GM23248 (cell line): ENCODE measurements around the gene NEK6. TPM values are rescaled to one million over a fixed set of nuclear protein-coding genes. Genes with fewer than 3 reads are reported as not detected.

ENCODE experiments used
- DNase-seq: peaks from one replicate; pipeline ENCODE4 v3.0.0-alpha.2; 2015
- H2AFZ ChIP-seq: fragments of 200-600 bp; sonication (generic); 2 replicates; pipeline ENCODE4 v1.6.1; 2016; ENCODE audit warnings: antibody characterized with exemption
- H3F3A ChIP-seq: fragments of 200-600 bp; sonication (generic); 2 replicates; pipeline ENCODE4 v1.6.1; 2016; ENCODE audit warnings: mild to moderate bottlenecking, antibody characterized with exemption, mixed run types; ENCODE audit not compliant: insufficient read depth
- H3K27ac ChIP-seq: fragments of 200-600 bp; sonication (generic); 2 replicates; pipeline ENCODE4 v1.5.1; 2016; ENCODE audit warnings: mild to moderate bottlenecking
- H3K27me3 ChIP-seq: fragments of 200-600 bp; sonication (generic); replicated peaks from 2 replicates; pipeline ENCODE4 v1.6.1; 2016; ENCODE audit warnings: mild to moderate bottlenecking; ENCODE audit not compliant: insufficient read depth
- H3K36me3 ChIP-seq: fragments of 200-600 bp; sonication (generic); 2 replicates; pipeline ENCODE4 v1.6.1; 2016; ENCODE audit warnings: low read depth, mild to moderate bottlenecking
- H3K4me1 ChIP-seq: fragments of 200-600 bp; sonication (generic); 2 replicates; pipeline ENCODE4 v1.6.1; 2016; ENCODE audit warnings: mild to moderate bottlenecking; ENCODE audit not compliant: insufficient read depth
- H3K4me2 ChIP-seq: fragments of 200-600 bp; sonication (generic); one replicate; pipeline ENCODE4 v1.6.1; 2016; ENCODE audit warnings: mild to moderate bottlenecking; ENCODE audit not compliant: unreplicated experiment
- H3K4me3 ChIP-seq: fragments of 200-600 bp; sonication (generic); 2 replicates; pipeline ENCODE4 v1.5.1; 2016; ENCODE audit warnings: mild to moderate bottlenecking
- H3K79me2 ChIP-seq: fragments of 200-600 bp; sonication (generic); 2 replicates; pipeline ENCODE4 v1.6.1; 2016; ENCODE audit warnings: mild to moderate bottlenecking; ENCODE audit not compliant: insufficient read depth
- H3K9ac ChIP-seq: fragments of 200-600 bp; sonication (generic); 2 replicates; pipeline ENCODE4 v1.6.1; 2016; ENCODE audit warnings: mild to moderate bottlenecking
- H3K9me2 ChIP-seq: fragments of 200-600 bp; sonication (generic); 2 replicates; pipeline ENCODE4 v1.6.1; 2016; ENCODE audit warnings: mixed run types, mild to moderate bottlenecking, moderate library complexity; ENCODE audit not compliant: insufficient read depth
- H3K9me3 ChIP-seq: fragments of 200-600 bp; sonication (generic); one replicate; pipeline ENCODE4 v1.6.1; 2017; ENCODE audit warnings: low read depth
- H4K20me1 ChIP-seq: fragments of 200-600 bp; sonication (generic); 2 replicates; pipeline ENCODE4 v1.6.0; 2016; ENCODE audit not compliant: insufficient read depth
- EZH2 ChIP-seq: fragments of 200-600 bp; sonication (generic); IDR thresholded peaks from 2 replicates; pipeline ENCODE4 v1.6.1; 2018; ENCODE audit warnings: antibody characterized with exemption, mild to moderate bottlenecking; ENCODE audit not compliant: insufficient read depth, poor library complexity, severe bottlenecking
- EZH2phosphoT487 ChIP-seq: fragments of 200-600 bp; sonication (generic); IDR thresholded peaks from 2 replicates; pipeline ENCODE4 v1.6.1; 2018; ENCODE audit warnings: antibody characterized with exemption, moderate library complexity, mild to moderate bottlenecking, low read depth; ENCODE audit not compliant: insufficient read depth
- WGBS, 2 experiments: methylation state at CpG; one replicate each; pipeline ENCODE4 v1.1.6; 2015 to 2017; ENCODE audit warnings: low lambda C conversion rate in 2 of 2, low coverage in 1 of 2; ENCODE audit errors: missing lambda C conversion rate in 2 of 2; 5-methylcytosine and 5-hydroxymethylcytosine counted together
- in situ Hi-C: fragments of 300-500 bp; cut with MboI; formaldehyde crosslinking; loops from 2 replicates; pipeline ENCODE4 v1.15.0; 2020
- polyA plus RNA-seq: library from polyadenylated mRNA; unstranded; fragments of >200 nt; fragmentation: Nextera tagmentation; extraction: Ambion mirVana; gene quantifications from 2 replicates; pipeline ENCODE4 v1.2.1, GENCODE V29; 2016
- total RNA-seq: library from RNA; depleted of rRNA; stranded (reverse); fragments of >200 nt; shearing (Covaris generic); gene quantifications from 2 replicates; pipeline ENCODE4 v1.2.3, GENCODE V29; 2014

NEK6 gene
- total and polyA plus RNA-seq, 2 experiments from 2014 or later: 43.7 to 69.6 TPM

DNA sequence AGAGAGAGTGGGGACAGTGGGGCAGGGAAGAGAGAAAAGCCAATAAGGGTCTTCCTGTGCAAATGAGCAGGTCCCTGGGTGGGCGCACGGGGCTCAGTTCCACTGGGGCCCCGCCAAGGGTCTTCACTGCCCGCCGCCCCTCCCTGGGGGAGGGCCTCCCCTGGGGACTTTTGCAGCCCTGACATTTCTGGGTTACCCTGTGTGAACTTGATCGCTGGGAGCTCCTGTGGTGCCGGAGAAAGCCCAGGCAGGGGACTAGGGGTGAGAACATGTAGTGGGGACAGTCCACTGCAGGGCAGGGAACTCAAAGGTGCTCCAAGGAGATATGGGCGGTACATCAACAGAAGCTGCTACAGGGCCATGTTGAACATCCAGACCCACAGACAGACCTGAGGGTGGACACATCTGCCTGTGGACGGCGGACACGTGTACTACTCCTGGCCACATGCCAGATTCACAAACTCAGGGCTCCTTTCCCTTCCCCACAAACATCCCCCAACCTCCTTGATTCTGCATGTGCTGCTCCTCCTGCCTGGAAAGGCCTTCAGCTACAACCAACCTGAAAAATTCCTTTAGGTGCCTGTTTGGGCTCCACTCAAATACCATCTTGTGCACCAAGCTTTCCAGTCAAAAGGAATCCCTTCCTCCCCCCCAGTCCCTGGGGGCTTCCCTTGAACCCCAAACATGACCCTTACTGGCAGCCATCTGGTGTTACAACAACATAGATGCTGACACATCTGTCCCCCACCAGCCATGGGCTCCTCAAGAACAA is 43.0 kb upstream of the NEK6 start:
- Histone ChIP-seq H3K36me3 (no peaks in the 10 kb centered on the region), H3K9ac (no peak overlapping the region), H2AFZ (no peak overlapping the region), H3K4me3 (no peak overlapping the region), H3K9me2 (no peaks in the 10 kb centered on the region), H3K4me2 (no peak overlapping the region), H3F3A (peaks cover 8% of the 10 kb centered on the region; the same call in 1 of the 2 replicates), H3K4me1 (peaks cover 27% of the 10 kb centered on the region), H3K27me3 (no peaks in the 10 kb centered on the region), H3K27ac (no peak overlapping the region), H3K9me3 (no peaks in the 10 kb centered on the region), H3K79me2 (no peaks in the 10 kb centered on the region), H4K20me1 (no peaks in the 10 kb centered on the region)
- TF ChIP-seq EZH2 (no peak), EZH2phosphoT487 (no peak)
- in situ Hi-C loops: no loop called here
- no peak for DNase-seq
- WGBS, 2 experiments: 67 to 74% methylated on average over 11 of the region's 11 CpGs

- Histone ChIP-seq H3K4me3 (no peak overlapping the region), H3K9me2 (no peaks in the 10 kb centered on the region), H4K20me1 (no peaks in the 10 kb centered on the region), H2AFZ (no peak overlapping the region), H3K9ac (no peak overlapping the region), H3F3A (peaks cover 8% of the 10 kb centered on the region; the same call in 1 of the 2 replicates), H3K4me1 (peaks cover 26% of the 10 kb centered on the region), H3K79me2 (no peaks in the 10 kb centered on the region), H3K36me3 (no peaks in the 10 kb centered on the region), H3K9me3 (no peaks in the 10 kb centered on the region), H3K27ac (no peak overlapping the region), H3K27me3 (no peaks in the 10 kb centered on the region), H3K4me2 (no peak overlapping the region)
- in situ Hi-C loops: no loop called here
- 79 to 91% methylated on average over 6 of the region's 6 CpGs for WGBS, 2 experiments
- TF ChIP-seq EZH2phosphoT487 (no peak), EZH2 (no peak)
- DNase-seq: no peak
Observed at GRCh38 chr9:124215368-124215910, 42.3 kb upstream of the NEK6 start.

DNA sequence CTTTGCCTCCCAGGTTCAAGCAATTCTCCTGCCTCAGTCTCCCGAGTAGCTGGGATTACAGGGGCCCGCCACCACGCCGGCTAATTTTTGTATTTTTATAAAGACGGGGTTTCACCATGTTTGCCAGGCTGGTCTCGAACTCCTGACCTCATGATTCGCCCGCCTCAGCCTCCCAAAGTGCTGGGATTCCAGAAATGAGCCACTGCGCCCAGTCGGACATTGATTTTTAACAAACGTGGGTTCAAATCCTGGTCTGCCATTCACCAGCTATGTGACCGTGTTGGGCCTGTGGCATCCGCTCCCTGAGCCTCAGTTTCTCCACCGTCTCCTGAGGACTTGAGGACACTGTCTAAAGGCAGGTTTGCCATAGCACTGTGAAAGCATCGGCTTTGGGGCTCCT is 41.8 kb upstream of the NEK6 start:
- Histone ChIP-seq H2AFZ (no peak overlapping the region), H3K4me2 (no peak overlapping the region), H3K9me2 (no peaks in the 10 kb centered on the region), H4K20me1 (no peaks in the 10 kb centered on the region), H3K27ac (no peak overlapping the region), H3K9me3 (no peaks in the 10 kb centered on the region), H3F3A (peaks cover 8% of the 10 kb centered on the region; the same call in 1 of the 2 replicates), H3K27me3 (no peaks in the 10 kb centered on the region), H3K4me1 (peaks cover 21% of the 10 kb centered on the region), H3K79me2 (no peaks in the 10 kb centered on the region), H3K36me3 (no peaks in the 10 kb centered on the region), H3K4me3 (no peak overlapping the region), H3K9ac (no peak overlapping the region)
- 97% methylated on average over 15 of the region's 15 CpGs for WGBS, 2 experiments
- in situ Hi-C loops: no loop called here
- DNase-seq: no peak
- TF ChIP-seq EZH2 (no peak), EZH2phosphoT487 (no peak)

GRCh38 chr9:124216474-124217176 is 41.1 kb upstream of the NEK6 start:
- Histone ChIP-seq H3K9ac (no peak overlapping the region), H3K4me3 (no peak overlapping the region), H3K27me3 (no peaks in the 10 kb centered on the region), H4K20me1 (no peaks in the 10 kb centered on the region), H3F3A (peaks cover 6% of the 10 kb centered on the region; the same call in 1 of the 2 replicates), H3K27ac (no peak overlapping the region), H2AFZ (no peak overlapping the region), H3K79me2 (no peaks in the 10 kb centered on the region), H3K36me3 (no peaks in the 10 kb centered on the region), H3K4me2 (no peak overlapping the region), H3K9me3 (no peaks in the 10 kb centered on the region), H3K9me2 (no peaks in the 10 kb centered on the region), H3K4me1 (peaks cover 15% of the 10 kb centered on the region)
- in situ Hi-C loops: no loop called here
- no peak for DNase-seq
- TF ChIP-seq EZH2 (no peak), EZH2phosphoT487 (no peak)
- WGBS, 2 experiments: 93 to 98% methylated on average over 8 to 9 of the region's 9 CpGs
